ENCODE measurements around the gene JAZF1. TPM values are rescaled to one million over a fixed set of nuclear protein-coding genes. Genes with fewer than 3 reads are reported as not detected.

JAZF1 gene
- total RNA-seq, 2 donors from 2014 or later = 13.9 to 16.5 TPM

DNA sequence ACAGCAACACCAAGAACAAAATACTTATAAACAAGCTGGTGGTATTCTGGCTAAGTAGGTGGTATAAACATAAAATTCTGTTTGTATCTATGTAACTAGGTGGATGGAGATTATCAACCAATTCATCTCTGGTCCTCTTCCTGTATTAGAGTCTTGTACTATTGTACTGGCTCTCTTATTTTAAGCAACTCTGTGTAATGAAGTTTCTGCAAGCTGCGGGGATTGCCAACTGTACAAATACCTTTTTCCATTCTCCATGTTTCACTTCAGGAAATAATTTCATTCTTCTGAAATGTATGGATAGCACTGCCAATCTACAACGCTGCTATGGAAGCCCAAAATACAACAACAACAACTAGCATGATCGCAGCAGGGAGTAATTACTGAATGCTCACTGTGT, 44.8 kb downstream of the JAZF1 start:
- no peak overlapping the region for H3K4me3 ChIP-seq
- no peaks in the 10 kb centered on the region for H3K27me3 ChIP-seq (replicated peaks; ENCODE audit: insufficient read depth)
- H3K27ac ChIP-seq = no peak overlapping the region
- DNase-seq (ENCODE audit: low spot score) (no peak), ATAC-seq (ENCODE audit: insufficient number of reproducible peaks, low FRiP score, low read depth) (no peak)
- H3K36me3 ChIP-seq = no peaks in the 10 kb centered on the region
- H3K9me3 ChIP-seq = no peaks in the 10 kb centered on the region
- peaks cover 0 to 19% of the 10 kb centered on the region in 2 donors for H3K4me1 ChIP-seq (ENCODE audit: control insufficient read depth in 1 of 2, low read depth in 2 of 2)
- no peak for TF ChIP-seq CTCF (IDR thresholded peaks at IDR 0.05)

DNA sequence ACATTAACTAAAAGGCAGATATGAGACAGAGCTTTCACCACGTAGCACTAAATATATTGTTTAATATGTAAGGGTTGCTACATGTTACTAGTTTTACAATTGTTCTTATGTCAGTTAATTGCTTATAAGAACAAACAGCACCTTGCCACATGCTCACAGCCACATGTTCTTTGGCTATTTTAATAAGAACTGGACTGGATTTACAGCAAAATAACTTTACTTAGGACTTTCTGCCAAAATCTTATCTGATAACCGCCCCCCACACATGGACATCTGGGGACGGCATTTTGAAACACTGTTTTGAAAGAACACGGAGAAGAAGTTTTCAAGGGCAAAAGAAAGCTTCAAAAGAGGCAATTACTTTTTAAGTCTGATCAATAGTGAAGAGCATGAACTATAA, 45.3 kb downstream of the JAZF1 start:
- ATAC-seq (ENCODE audit: insufficient number of reproducible peaks, low FRiP score, low read depth) (no peak), DNase-seq (ENCODE audit: low spot score) (no peak)
- H3K36me3 ChIP-seq = no peaks in the 10 kb centered on the region
- no peak for TF ChIP-seq CTCF (IDR thresholded peaks at IDR 0.05)
- H3K4me1 ChIP-seq (ENCODE audit: control insufficient read depth in 1 of 2, low read depth in 2 of 2) = peaks cover 0 to 19% of the 10 kb centered on the region in 2 donors
- no peak overlapping the region for H3K27ac ChIP-seq
- no peaks in the 10 kb centered on the region for H3K27me3 ChIP-seq (replicated peaks; ENCODE audit: insufficient read depth)
- no peak overlapping the region for H3K4me3 ChIP-seq
- no peaks in the 10 kb centered on the region for H3K9me3 ChIP-seq

DNA sequence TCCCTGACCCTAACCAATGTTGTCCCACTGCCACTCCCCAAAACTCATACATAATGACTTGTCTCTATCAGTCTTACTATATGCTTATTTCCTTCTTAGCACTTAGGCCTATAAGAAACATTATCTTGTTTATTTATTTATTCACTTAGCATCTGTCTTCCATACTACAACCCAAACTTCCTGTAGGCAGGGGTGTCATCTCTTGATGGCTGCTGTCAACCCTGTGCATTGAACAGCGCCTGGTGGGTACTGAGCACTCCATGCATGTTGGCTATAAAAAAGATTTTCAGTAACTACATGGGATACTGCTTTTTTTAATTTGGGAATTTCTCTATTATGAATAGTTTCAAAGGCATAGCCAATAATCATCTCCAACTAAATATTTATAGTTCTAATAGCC, 46.7 kb downstream of the JAZF1 start:
- no peaks in the 10 kb centered on the region for H3K27me3 ChIP-seq (replicated peaks; ENCODE audit: insufficient read depth)
- peaks cover 0 to 22% of the 10 kb centered on the region in 2 donors for H3K4me1 ChIP-seq (ENCODE audit: control insufficient read depth in 1 of 2, low read depth in 2 of 2)
- no peak for ATAC-seq (ENCODE audit: insufficient number of reproducible peaks, low FRiP score, low read depth)
- TF ChIP-seq CTCF (IDR thresholded peaks at IDR 0.05) = no peak
- DNase-seq (ENCODE audit: low spot score) = no peak
- no peaks in the 10 kb centered on the region for H3K36me3 ChIP-seq
- no peak overlapping the region for H3K4me3 ChIP-seq
- H3K9me3 ChIP-seq = no peaks in the 10 kb centered on the region
- H3K27ac ChIP-seq = no peak overlapping the region

DNA sequence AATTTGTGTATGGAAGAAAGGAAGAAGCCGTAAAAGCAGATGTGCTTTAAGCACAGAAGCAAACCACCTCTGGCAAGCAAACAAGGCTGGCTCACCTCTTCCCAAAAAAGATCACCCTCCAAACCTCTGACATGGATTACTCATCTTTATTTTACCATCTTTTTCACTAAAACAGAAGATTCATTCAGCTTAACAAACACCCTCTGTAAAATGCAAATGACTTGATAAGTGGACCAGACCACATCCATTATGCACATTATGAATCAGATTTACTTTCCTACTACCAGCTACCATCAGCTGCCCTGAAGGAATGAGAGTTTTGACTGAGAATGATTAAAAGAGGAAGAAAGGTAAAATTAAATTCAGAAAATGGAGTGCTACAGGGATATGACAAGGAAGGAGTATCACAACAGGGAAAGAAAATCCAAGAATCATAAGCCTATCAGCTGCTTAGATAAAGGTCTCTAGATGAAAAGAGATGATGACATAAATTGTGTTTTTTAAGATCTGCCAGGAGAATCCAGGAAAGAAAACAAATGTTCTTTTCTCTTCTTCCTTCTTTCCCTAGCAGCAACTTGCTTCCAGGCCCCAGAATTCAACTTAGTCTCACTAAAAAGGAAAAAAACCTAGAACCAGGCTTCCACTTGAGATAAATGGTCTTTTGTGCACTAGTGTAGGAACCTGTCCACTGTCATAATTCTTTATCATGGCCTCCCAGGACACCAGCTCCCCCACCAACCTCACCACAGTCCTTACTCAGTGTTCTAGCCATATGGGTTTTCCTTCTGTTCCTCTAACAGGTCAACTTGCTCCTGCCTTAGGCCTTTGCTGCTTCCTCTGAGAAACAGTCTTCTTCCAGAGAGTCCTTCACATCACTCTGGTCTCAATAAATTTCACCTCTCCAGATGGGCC, 47.4 kb downstream of the JAZF1 start:
- no peak for TF ChIP-seq CTCF (IDR thresholded peaks at IDR 0.05)
- Histone ChIP-seq H3K27ac (no peak overlapping the region), H3K36me3 (no peaks in the 10 kb centered on the region), H3K9me3 (no peaks in the 10 kb centered on the region), H3K4me1 (ENCODE audit: control insufficient read depth in 1 of 2, low read depth in 2 of 2) (peaks cover 0 to 29% of the 10 kb centered on the region in 2 donors), H3K4me3 (no peak overlapping the region), H3K27me3 (replicated peaks; ENCODE audit: insufficient read depth) (no peaks in the 10 kb centered on the region)
- DNase-seq (ENCODE audit: low spot score) (no peak), ATAC-seq (ENCODE audit: insufficient number of reproducible peaks, low FRiP score, low read depth) (no peak)

DNA sequence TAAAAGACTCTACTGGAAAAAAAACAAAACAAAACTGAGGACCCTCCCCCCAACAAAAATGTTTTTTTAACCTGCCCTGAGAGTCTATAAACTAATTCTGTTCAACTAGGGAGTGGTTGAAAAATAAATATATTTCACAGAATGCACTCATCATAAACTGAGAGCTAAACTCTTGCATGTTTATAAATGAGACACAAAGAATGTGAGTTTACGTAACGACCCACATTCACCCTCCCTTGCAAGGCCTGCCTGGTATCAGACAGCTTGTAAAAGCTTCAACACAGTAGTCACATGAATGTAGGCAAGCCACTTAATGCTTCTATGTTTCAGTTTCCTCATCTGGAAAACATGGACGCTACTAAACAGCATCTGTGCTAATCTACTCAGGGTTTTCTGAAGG, 50.3 kb downstream of the JAZF1 start:
- Histone ChIP-seq H3K27ac (no peak overlapping the region), H3K4me1 (ENCODE audit: control insufficient read depth in 1 of 2, low read depth in 2 of 2) (peaks cover 6 to 34% of the 10 kb centered on the region in 2 donors), H3K4me3 (no peak overlapping the region), H3K27me3 (replicated peaks; ENCODE audit: insufficient read depth) (no peaks in the 10 kb centered on the region), H3K36me3 (no peaks in the 10 kb centered on the region), H3K9me3 (no peaks in the 10 kb centered on the region)
- no peak for TF ChIP-seq CTCF (IDR thresholded peaks at IDR 0.05)
- DNase-seq (ENCODE audit: low spot score) (no peak), ATAC-seq (ENCODE audit: insufficient number of reproducible peaks, low FRiP score, low read depth) (no peak)
